Measurements from ENCODE around the gene ZNF638.
A peak's percentile ranks its signal among the peaks of the same experiment; 100 is the strongest.

The ZNF638 gene

DNA sequence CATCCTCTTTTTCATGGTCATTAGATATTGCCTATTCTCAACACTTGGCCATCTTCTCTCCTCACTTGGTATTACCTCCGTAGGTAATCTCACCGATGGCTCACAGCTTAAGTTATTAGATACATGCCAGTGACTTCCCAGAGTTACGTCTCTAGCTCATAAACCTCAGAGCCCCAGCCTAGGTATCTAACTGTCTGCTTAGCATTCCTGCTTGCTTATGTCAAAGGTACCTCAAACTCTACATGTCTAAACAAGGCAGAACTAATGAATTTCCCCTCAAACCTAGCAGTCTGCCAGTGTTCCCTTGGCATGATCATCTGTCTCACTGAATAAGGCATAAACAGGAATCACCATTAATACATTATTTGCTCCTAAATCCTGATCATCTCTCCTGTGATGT is 27.7 kb upstream of the ZNF638 start:
- H3K9ac ChIP-seq (ENCODE audit: low read depth, low read length, poor library complexity, severe bottlenecking): no peak overlapping the region
- no peaks in the 10 kb centered on the region for H3K36me3 ChIP-seq (ENCODE audit: insufficient read depth, low read length)
- H3K27me3 ChIP-seq (ENCODE audit: insufficient read depth, low read length, poor library complexity, severe bottlenecking): no peaks in the 10 kb centered on the region
- no peaks in the 10 kb centered on the region for H3K9me3 ChIP-seq (ENCODE audit: insufficient read depth, low read depth, low read length)
- TF ChIP-seq, protein P1, sequence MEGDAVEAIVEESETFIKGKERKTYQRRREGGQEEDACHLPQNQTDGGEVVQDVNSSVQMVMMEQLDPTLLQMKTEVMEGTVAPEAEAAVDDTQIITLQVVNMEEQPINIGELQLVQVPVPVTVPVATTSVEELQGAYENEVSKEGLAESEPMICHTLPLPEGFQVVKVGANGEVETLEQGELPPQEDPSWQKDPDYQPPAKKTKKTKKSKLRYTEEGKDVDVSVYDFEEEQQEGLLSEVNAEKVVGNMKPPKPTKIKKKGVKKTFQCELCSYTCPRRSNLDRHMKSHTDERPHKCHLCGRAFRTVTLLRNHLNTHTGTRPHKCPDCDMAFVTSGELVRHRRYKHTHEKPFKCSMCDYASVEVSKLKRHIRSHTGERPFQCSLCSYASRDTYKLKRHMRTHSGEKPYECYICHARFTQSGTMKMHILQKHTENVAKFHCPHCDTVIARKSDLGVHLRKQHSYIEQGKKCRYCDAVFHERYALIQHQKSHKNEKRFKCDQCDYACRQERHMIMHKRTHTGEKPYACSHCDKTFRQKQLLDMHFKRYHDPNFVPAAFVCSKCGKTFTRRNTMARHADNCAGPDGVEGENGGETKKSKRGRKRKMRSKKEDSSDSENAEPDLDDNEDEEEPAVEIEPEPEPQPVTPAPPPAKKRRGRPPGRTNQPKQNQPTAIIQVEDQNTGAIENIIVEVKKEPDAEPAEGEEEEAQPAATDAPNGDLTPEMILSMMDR (conservative IDR thresholded peaks at IDR 0.05; ENCODE audit: low read length): no peak
- no peak for TF ChIP-seq EZH2phosphoT487 (IDR thresholded peaks at IDR 0.05; ENCODE audit: borderline replicate concordance)
- no peaks in the 10 kb centered on the region for H3K9me2 ChIP-seq (replicated peaks; ENCODE audit: low read depth, low read length)
- no peaks in the 10 kb centered on the region for H3F3A ChIP-seq (ENCODE audit: low read depth)
- H3K4me1 ChIP-seq (ENCODE audit: insufficient read depth, low read length, poor library complexity, severe bottlenecking): no peaks in the 10 kb centered on the region
- no peaks in the 10 kb centered on the region for H4K20me1 ChIP-seq (ENCODE audit: insufficient read depth, low read length, poor library complexity, severe bottlenecking)
- H2AFZ ChIP-seq (ENCODE audit: low read length): 0 out of 2 replicates have a peak overlapping the region, but pooled peaks have one; percentile 45
- no peak overlapping the region for H3K4me3 ChIP-seq (ENCODE audit: low read length, poor library complexity, severe bottlenecking)
- H3K79me2 ChIP-seq (ENCODE audit: insufficient read depth, low read length): no peaks in the 10 kb centered on the region
- H3K4me2 ChIP-seq (ENCODE audit: low read depth, low read length, poor library complexity, severe bottlenecking): no peak overlapping the region

DNA sequence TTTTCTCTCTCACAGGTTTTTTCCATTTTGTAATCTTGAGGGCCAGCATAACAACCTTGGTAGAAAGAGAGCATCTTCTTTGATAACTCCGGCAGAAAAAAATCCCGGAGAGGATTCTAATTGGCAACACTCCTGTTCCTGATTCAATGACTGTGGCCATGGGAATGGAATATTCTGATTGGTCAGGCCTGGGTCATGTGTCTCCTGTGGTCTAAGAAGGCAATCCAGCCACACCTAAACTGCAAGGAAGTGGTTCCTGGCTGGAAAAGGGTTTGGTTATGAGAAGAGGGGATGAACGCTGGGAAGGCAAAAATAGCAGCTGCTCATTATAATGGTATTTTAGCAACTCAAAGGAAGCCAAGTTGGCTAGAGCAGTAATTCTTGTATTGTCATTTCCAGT is 24.8 kb upstream of the ZNF638 start:
- H4K20me1 ChIP-seq (ENCODE audit: insufficient read depth, low read length, poor library complexity, severe bottlenecking): no peaks in the 10 kb centered on the region
- H3K4me3 ChIP-seq (ENCODE audit: low read length, poor library complexity, severe bottlenecking): no peak overlapping the region
- H2AFZ ChIP-seq (ENCODE audit: low read length): no peak overlapping the region
- no peaks in the 10 kb centered on the region for H3F3A ChIP-seq (ENCODE audit: low read depth)
- TF ChIP-seq EZH2phosphoT487 (IDR thresholded peaks at IDR 0.05; ENCODE audit: borderline replicate concordance): no peak
- TF ChIP-seq, protein P1 (conservative IDR thresholded peaks at IDR 0.05; ENCODE audit: low read length): no peak
- H3K4me1 ChIP-seq (ENCODE audit: insufficient read depth, low read length, poor library complexity, severe bottlenecking): no peaks in the 10 kb centered on the region
- no peak overlapping the region for H3K4me2 ChIP-seq (ENCODE audit: low read depth, low read length, poor library complexity, severe bottlenecking)
- H3K9ac ChIP-seq (ENCODE audit: low read depth, low read length, poor library complexity, severe bottlenecking): no peak overlapping the region
- no peaks in the 10 kb centered on the region for H3K27me3 ChIP-seq (ENCODE audit: insufficient read depth, low read length, poor library complexity, severe bottlenecking)
- no peaks in the 10 kb centered on the region for H3K9me2 ChIP-seq (replicated peaks; ENCODE audit: low read depth, low read length)
- H3K9me3 ChIP-seq (ENCODE audit: insufficient read depth, low read depth, low read length): no peaks in the 10 kb centered on the region
- no peaks in the 10 kb centered on the region for H3K79me2 ChIP-seq (ENCODE audit: insufficient read depth, low read length)
- H3K36me3 ChIP-seq (ENCODE audit: insufficient read depth, low read length): no peaks in the 10 kb centered on the region

DNA sequence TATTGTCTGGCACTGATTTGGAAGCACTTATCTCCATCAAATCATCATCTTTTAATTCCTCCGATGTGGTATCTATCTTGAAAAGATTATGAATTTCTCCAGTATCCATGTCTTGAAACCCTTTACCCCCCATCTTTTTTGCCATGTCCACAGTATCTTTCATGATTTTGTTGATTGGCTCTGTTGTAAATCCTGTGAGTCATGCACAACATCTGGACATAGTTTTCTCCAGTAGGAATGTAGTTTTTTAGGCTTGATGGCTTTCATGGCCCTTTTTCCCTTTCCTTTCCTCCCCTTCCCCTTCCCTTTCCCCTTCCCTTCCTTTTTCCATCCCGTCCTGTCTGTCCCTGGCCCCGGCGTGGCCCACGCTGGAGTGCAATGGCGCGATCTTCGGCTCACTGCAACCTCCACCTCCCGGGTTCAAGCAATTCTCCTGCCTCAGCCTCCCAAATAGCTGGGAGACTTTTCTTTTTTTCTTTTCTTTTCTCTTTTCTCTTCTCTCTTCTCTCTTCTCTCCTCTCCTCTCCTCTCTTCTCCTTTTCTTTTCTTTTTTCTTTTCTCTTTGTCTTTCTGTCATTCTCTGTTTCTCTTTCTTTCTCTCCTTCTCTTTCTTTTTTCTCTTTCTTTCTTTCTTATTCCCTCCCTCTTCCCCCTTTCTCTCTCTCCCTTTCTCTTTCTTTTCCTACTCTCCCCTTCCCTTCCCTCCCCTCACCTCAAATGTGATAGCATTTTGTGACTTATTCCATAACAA is 18.4 kb upstream of the ZNF638 start:
- TF ChIP-seq, protein P1 (conservative IDR thresholded peaks at IDR 0.05; ENCODE audit: low read length): no peak
- TF ChIP-seq EZH2phosphoT487 (IDR thresholded peaks at IDR 0.05; ENCODE audit: borderline replicate concordance): no peak
- Histone ChIP-seq H3K4me1 (ENCODE audit: insufficient read depth, low read length, poor library complexity, severe bottlenecking) (no peaks in the 10 kb centered on the region), H3F3A (ENCODE audit: low read depth) (no peaks in the 10 kb centered on the region), H2AFZ (ENCODE audit: low read length) (no peak overlapping the region), H3K9me3 (ENCODE audit: insufficient read depth, low read depth, low read length) (peaks cover 4% of the 10 kb centered on the region; the same call in 1 of the 2 replicates), H3K9me2 (replicated peaks; ENCODE audit: low read depth, low read length) (no peaks in the 10 kb centered on the region), H3K27me3 (ENCODE audit: insufficient read depth, low read length, poor library complexity, severe bottlenecking) (no peaks in the 10 kb centered on the region), H4K20me1 (ENCODE audit: insufficient read depth, low read length, poor library complexity, severe bottlenecking) (no peaks in the 10 kb centered on the region), H3K79me2 (ENCODE audit: insufficient read depth, low read length) (no peaks in the 10 kb centered on the region), H3K9ac (ENCODE audit: low read depth, low read length, poor library complexity, severe bottlenecking) (no peak overlapping the region), H3K4me2 (ENCODE audit: low read depth, low read length, poor library complexity, severe bottlenecking) (no peak overlapping the region), H3K4me3 (ENCODE audit: low read length, poor library complexity, severe bottlenecking) (no peak overlapping the region), H3K36me3 (ENCODE audit: insufficient read depth, low read length) (no peaks in the 10 kb centered on the region)

Data from Loucy (cell line).